GM19455 (cell line): ENCODE measurements around the gene EIF3L.
A peak's percentile ranks its signal among the peaks of the same experiment; 100 is the strongest.
"Not testable (repeated sequence)": the region's sequence is repeated elsewhere in the genome, so short reads cannot be mapped to it uniquely, and the experiment has no call there.

Source experiments
- ATAC-seq: cut with Tn5 transposase; IDR thresholded peaks from one replicate; pipeline ENCODE4 v1.9.1; 2021; ENCODE audit not compliant: unreplicated experiment

EIF3L gene

DNA sequence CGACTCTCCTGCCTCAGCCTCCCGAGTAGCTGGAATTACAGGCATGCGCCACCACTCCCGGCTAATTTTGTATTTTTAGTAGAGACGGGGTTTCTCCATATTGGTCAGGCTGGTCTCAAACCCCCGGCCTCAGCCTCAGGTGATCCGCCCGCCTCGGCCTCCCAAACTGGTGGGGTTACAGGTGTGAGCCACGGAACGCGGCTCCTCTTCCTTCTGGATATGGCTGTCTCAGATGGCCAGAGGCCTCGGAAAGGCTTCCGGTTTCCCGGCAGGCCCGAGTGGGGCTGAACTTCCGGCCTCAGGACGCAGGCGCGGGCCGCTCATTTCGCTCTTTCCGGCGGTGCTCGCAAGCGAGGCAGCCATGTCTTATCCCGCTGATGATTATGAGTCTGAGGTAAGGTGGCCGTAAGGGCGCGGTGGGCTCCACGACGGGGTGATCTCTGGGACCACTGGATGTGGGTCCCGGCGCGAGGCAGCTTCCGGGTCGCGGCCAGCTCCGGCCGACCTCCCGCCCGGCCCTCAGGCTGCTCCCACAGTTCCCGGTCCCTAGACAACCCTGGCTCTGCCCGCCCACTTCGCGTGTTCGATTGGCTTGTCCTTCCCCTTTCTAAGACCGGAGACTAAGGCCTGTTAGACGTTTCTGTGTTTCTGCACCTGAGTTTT, at the start of gene EIF3L:
Gene EIF3L (plus strand): TSS at position 331 of the 663 bp plus-strand sequence. CDS start 31 bp downstream, at position 362.
- peak; percentile 61 for ATAC-seq

GRCh38 chr22:37799979-37800378, 49.2 kb upstream of the EIF3L start:
- ATAC-seq = not testable (repeated sequence)

DNA sequence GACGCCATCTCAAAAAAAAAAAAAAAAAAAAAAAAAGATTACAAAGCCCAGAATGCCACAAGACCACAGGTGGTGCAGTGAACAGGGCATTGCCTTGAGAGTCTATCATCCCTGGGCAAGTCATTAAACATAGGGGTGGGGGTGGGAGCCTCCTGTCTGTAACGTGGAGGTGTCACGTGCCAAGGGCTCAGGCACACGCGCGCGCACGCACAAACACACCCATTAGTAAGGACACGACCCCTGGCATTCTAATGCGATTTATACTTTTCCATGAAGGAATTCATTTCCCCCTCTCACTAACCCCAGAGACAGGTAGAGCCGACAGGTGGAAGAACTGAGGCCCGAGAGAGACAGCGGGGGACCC, 47.3 kb upstream of the EIF3L start:
- ATAC-seq = no peak

GRCh38 chr22:37802310-37803194, 46.7 kb upstream of the EIF3L start:
- no peak for ATAC-seq

GRCh38 chr22:37803195-37803638, 46.0 kb upstream of the EIF3L start:
- no peak for ATAC-seq

DNA sequence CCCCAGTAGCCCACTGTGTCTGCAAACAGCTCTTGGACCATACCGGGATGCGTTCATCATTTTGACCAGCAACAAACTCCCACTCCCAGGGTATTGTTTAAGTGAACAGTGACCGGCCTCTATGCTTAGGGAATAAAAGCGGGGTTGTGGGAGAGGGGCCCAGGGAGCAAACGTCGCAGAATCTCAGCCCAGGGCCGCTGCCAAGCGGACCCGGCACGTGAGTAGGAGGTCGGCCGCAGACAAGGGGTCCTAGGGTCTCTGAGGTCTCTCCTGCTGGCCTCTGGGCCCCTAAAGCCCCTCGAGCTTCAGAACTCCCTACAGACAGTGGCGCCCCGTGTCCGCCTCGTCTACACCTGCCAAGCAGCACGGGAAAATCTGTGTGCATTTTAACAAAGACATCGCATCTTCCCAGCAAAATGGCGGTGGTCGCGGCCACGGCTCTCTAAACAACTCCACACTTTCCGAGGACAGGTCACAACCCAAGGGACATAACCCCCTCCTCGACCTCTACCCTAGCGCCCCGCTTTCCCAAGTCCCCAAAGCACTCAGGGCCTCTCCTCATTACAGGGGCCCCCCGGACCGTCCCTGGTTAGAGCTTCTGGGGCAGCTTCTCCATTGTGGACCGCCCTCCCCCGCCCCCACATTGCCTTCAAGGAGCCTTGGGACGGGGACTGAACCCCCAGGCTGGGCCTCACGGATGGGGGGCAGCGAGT, 45.4 kb upstream of the EIF3L start:
- no peak for ATAC-seq

GRCh38 chr22:37804352-37804880, 44.8 kb upstream of the EIF3L start:
- ATAC-seq = no peak

DNA sequence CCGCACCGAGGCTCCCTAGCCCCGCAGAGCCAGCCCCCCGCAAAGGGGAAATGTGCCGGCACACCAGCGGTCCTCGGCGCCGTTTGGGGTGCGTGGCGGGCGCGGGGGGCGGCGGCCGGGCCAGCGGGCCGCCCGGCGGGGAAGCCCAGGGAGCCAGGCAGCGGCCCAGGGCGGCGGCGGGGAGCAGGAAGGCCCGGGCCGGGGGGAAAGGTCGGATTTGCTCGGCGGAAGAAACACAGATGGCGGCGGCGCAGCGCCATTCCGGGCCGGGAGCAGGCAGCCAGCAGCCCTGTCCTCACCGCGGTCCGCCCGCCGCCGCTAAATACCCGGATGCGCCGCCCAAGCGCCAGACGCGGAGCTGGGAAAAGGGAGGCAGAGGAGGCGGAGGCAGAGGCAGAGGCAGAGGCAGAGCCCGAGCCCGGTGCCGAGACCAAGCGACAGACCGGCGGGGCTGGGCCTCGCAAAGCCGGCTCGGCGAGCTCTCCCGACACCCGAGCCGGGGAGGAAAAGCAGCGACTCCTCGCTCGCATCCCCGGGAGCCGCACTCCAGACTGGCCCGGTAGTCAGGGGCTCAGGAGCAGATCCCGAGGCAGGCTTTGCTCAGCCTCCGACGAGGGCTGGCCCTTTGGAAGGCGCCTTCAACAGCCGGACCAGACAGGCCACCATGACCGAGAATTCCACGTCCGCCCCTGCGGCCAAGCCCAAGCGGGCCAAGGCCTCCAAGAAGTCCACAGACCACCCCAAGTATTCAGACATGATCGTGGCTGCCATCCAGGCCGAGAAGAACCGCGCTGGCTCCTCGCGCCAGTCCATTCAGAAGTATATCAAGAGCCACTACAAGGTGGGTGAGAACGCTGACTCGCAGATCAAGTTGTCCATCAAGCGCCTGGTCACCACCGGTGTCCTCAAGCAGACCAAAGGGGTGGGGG, 44.1 kb upstream of the EIF3L start:
- ATAC-seq = no peak

DNA sequence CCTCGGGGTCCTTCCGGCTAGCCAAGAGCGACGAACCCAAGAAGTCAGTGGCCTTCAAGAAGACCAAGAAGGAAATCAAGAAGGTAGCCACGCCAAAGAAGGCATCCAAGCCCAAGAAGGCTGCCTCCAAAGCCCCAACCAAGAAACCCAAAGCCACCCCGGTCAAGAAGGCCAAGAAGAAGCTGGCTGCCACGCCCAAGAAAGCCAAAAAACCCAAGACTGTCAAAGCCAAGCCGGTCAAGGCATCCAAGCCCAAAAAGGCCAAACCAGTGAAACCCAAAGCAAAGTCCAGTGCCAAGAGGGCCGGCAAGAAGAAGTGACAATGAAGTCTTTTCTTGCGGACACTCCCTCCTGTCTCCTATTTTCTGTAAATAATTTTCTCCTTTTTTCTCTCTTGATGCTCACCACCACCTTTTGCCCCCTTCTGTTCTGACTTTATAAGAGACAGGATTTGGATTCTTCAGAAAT, 43.4 kb upstream of the EIF3L start:
- ATAC-seq = no peak

- no peak for ATAC-seq
These were observed 42.5 kb upstream of the EIF3L start for GRCh38 chr22:37806409-37807333.

DNA sequence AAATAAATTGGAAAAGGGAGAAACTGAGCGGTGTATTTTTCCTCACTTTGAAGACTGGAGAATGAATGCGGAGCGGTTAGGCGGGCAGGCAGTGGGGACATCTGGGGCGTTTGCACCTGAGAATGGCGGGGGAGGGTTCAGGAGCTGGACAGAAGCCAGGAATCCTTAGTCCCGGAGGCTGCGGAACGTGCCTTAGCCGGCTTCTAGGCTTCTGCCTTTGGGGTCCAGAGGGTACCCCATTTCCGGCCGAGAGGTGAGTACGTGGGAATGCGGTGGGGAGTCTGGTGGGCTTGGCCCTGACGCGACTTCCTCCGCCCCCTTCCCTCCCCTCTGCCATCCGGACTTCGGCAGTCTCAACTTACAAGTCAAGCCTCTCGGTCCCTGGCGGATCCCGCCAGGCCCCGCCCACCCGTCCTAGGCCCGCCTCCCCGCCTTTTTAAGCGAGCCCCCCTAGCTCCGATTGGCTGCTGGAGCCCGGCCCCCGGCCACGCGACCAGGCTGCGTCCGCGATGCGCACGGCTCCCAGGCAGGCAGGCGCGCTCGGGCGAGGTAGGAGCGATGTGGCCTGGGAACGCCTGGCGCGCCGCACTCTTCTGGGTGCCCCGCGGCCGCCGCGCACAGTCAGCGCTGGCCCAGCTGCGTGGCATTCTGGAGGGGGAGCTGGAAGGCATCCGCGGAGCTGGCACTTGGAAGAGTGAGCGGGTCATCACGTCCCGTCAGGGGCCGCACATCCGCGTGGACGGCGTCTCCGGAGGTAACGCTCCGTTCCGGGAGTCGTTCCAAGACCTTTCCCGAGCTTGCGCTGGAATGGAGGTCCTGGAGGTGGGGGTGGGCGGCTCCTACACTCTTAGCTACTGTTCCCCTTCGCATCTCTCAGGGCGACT, 41.6 kb upstream of the EIF3L start, which contains the start of gene GCAT:
Gene GCAT (plus strand): TSS at position 525 of the 884 bp plus-strand sequence. CDS start 34 bp downstream, at position 559.
- ATAC-seq = peak; percentile 61

DNA sequence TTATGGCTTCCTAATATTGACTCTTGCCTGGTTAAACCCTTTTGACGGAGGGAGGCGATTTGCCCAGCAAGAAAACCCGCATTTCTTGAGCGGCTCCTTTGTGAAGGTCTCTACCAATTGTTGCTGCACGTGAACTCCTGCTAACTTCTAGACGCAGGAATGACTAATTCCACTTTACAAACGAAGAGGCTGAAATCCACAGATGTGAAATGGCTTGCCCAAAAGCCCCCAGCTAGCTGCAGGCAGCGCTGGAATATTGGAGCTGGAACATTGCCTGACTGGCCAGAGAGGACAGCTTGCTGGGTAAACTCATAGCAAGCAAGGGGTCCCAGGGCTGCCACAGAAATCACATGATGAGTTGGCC, 40.9 kb upstream of the EIF3L start:
- no peak for ATAC-seq

- no peak for ATAC-seq
These were observed 39.4 kb upstream of the EIF3L start for GRCh38 chr22:37809672-37810333.

DNA sequence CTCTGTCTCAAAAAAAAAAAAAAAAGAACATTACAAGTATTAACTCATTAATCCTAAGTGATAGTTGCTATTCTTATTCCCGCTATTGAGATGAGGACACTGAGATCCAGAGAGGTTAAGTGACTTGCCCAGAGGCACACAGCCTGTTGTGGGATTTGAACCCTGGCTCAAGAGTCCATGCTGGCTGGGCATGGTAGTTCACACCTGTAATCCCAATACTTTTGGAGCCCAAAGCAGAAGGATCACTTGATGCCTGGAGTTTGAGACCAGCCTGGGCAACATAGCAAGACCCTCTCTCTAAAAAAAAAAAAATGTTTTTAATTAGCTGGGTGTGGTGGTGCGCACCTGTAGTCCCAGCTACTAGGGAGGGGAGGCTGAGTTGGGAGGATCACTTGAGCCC, 37.4 kb upstream of the EIF3L start:
- ATAC-seq = no peak

GRCh38 chr22:37812869-37813678, 36.1 kb upstream of the EIF3L start:
- no peak for ATAC-seq

DNA sequence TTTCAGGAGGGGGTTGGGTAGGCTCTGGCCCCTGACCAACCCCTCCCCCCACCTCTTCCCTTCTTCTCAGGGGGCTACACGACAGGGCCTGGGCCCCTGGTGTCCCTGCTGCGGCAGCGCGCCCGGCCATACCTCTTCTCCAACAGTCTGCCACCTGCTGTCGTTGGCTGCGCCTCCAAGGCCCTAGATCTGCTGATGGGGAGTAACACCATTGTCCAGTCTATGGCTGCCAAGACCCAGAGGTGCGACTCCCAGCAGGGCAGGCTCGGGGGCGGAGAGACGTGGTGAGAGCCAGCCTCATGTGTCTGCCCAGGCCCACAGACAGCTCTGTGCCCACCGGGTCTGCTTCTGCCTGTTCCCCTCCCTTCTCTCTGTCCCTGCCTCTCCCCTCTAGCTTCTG, 33.6 kb upstream of the EIF3L start:
- no peak for ATAC-seq
